Tibial nerve (tissue), 3 donors: Measurements from ENCODE around the gene SLX9.

ENCODE experiments used
- CTCF ChIP-seq, 5 experiments: fragments of 200-600 bp in 3 of 5; fragments of 450-650 bp in 2 of 5; sonication (generic) in 3 of 5; IDR thresholded peaks; one replicate each; pipeline ENCODE4 v1.5.1; 2016 to 2019; ENCODE audit warnings: antibody characterized with exemption in 5 of 5, mild to moderate bottlenecking in 3 of 5, moderate library complexity in 2 of 5
- POLR2A ChIP-seq, 2 donors: fragments of 450-650 bp; IDR thresholded peaks; one replicate each; pipeline ENCODE4 v1.6.1; 2017; ENCODE audit warnings: antibody characterized with exemption in 2 of 2, mild to moderate bottlenecking in 2 of 2, moderate library complexity in 2 of 2

- TF ChIP-seq CTCF (IDR thresholded peaks at IDR 0.05) (no peak), POLR2A (IDR thresholded peaks at IDR 0.05) (no peak)
These were observed 22.9 kb upstream of the SLX9 start for GRCh38 chr21:44916965-44917364.
